Muscle layer of colon (tissue), 2 donors: ENCODE data around the gene MAPK10.

Experiments used
- H3K27ac ChIP-seq: one replicate; pipeline ENCODE4 v1.7.0; 2013; ENCODE audit warnings: low read depth, mild to moderate bottlenecking, low read length, moderate library complexity
- H3K27me3 ChIP-seq, 2 donors: one replicate each; pipeline ENCODE4 v1.7.0; 2013; ENCODE audit warnings: low read length in 2 of 2, mild to moderate bottlenecking in 2 of 2; ENCODE audit not compliant: insufficient read depth in 2 of 2, control insufficient read depth in 1 of 2
- H3K36me3 ChIP-seq: one replicate; pipeline ENCODE4 v1.7.0; 2013; ENCODE audit warnings: mild to moderate bottlenecking, low read length; ENCODE audit not compliant: insufficient read depth
- H3K4me1 ChIP-seq: one replicate; pipeline ENCODE4 v1.7.0; 2013; ENCODE audit warnings: mild to moderate bottlenecking, low read length; ENCODE audit not compliant: insufficient read depth
- H3K4me3 ChIP-seq, 2 donors: one replicate each; pipeline ENCODE4 v1.7.0; 2013; ENCODE audit warnings: low read length in 2 of 2, low read depth in 1 of 2, mild to moderate bottlenecking in 1 of 2, moderate library complexity in 1 of 2
- H3K9ac ChIP-seq: one replicate; pipeline ENCODE4 v1.7.0; 2013; ENCODE audit warnings: low read length
- H3K9me3 ChIP-seq: one replicate; pipeline ENCODE4 v1.7.0; 2013; ENCODE audit warnings: mild to moderate bottlenecking, low read length
- donor health status: abdominal sarcoma.
- donor health status: Adenocarcinoma of cecum.

Gene MAPK10

GRCh38 chr4:86004030-86004429 is 355.8 kb downstream of the MAPK10 start:
- Histone ChIP-seq H3K4me1 (no peaks in the 10 kb centered on the region), H3K27ac (no peak overlapping the region), H3K4me3 (no peak overlapping the region), H3K36me3 (no peaks in the 10 kb centered on the region), H3K9ac (no peak overlapping the region), H3K27me3 (no peaks in the 10 kb centered on the region), H3K9me3 (no peaks in the 10 kb centered on the region)

- Histone ChIP-seq H3K9me3 (no peaks in the 10 kb centered on the region), H3K4me3 (no peak overlapping the region), H3K27ac (no peak overlapping the region), H3K27me3 (no peaks in the 10 kb centered on the region), H3K4me1 (no peaks in the 10 kb centered on the region), H3K36me3 (no peaks in the 10 kb centered on the region), H3K9ac (no peak overlapping the region)
Measured at GRCh38 chr4:86001591-86001990, 358.3 kb downstream of the MAPK10 start.

- Histone ChIP-seq H3K9me3 (no peaks in the 10 kb centered on the region), H3K4me1 (no peaks in the 10 kb centered on the region), H3K4me3 (no peak overlapping the region), H3K27me3 (no peaks in the 10 kb centered on the region), H3K36me3 (peaks cover 16% of the 10 kb centered on the region), H3K9ac (no peak overlapping the region), H3K27ac (no peak overlapping the region)
Measured at GRCh38 chr4:85995361-85995760, 364.5 kb downstream of the MAPK10 start.

DNA sequence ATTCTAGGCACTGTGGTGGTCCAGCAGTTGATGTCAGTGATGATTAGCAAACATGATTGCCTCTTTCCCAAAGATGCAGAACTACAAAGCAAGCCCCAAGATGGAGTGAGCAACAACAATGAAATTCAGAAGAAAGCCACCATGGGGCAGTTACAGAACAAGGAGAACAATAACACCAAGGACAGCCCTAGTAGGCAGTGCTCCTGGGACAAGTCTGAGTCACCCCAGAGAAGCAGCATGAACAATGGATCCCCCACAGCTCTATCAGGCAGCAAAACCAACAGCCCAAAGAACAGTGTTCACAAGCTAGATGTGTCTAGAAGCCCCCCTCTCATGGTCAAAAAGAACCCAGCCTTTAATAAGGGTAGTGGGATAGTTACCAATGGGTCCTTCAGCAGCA is 365.3 kb downstream of the MAPK10 start:
- Histone ChIP-seq H3K9ac (no peak overlapping the region), H3K27me3 (no peaks in the 10 kb centered on the region), H3K9me3 (no peaks in the 10 kb centered on the region), H3K27ac (no peak overlapping the region), H3K4me1 (no peaks in the 10 kb centered on the region), H3K4me3 (no peak overlapping the region), H3K36me3 (peaks cover 16% of the 10 kb centered on the region)

DNA sequence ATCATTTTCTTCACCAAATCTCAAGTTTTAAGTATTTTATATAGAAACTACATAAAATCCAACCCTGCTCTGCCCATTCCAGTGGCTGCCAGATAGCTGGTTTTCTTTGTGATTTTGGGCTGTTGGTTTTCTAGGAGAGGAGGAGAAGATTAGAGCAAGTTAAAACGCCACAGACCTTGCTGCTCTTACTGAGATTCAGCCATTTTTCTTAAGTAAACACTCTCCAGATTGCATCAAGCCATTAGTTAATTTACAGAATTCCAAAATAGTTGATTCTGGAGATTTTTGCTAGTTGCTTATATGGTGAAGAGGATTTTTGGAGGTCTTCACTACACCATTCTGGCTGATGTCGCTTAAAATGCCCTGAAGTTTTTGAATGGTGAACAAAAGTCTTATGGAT is 366.2 kb downstream of the MAPK10 start:
- H3K27me3 ChIP-seq, result no peaks in the 10 kb centered on the region
- H3K36me3 ChIP-seq, result peaks cover 16% of the 10 kb centered on the region
- no peak overlapping the region for H3K27ac ChIP-seq
- H3K9ac ChIP-seq, result no peak overlapping the region
- no peaks in the 10 kb centered on the region for H3K4me1 ChIP-seq
- no peaks in the 10 kb centered on the region for H3K9me3 ChIP-seq
- H3K4me3 ChIP-seq, result no peak overlapping the region

DNA sequence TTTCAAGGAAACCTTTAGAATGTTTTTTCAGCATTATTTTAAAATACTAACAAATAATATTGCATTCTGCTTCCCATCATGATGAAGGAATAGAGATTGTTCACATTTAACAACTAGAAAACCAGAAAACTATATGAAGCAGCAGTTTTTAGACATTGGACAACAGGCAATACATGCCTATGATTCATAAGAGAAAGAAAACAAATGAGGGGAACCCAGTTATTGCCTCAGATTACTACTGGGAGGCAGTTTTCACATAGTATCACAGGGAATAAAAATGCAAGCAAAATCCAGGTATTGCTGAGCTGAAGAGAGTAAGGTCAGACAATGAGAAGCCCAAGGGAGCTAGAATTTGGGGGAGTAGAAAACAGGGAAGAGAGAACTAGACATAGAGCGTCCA is 373.6 kb downstream of the MAPK10 start:
- no peak overlapping the region for H3K27ac ChIP-seq
- H3K4me1 ChIP-seq, result no peaks in the 10 kb centered on the region
- H3K4me3 ChIP-seq, result no peak overlapping the region
- no peaks in the 10 kb centered on the region for H3K36me3 ChIP-seq
- H3K27me3 ChIP-seq, result no peaks in the 10 kb centered on the region
- H3K9me3 ChIP-seq, result no peaks in the 10 kb centered on the region
- H3K9ac ChIP-seq, result no peak overlapping the region

DNA sequence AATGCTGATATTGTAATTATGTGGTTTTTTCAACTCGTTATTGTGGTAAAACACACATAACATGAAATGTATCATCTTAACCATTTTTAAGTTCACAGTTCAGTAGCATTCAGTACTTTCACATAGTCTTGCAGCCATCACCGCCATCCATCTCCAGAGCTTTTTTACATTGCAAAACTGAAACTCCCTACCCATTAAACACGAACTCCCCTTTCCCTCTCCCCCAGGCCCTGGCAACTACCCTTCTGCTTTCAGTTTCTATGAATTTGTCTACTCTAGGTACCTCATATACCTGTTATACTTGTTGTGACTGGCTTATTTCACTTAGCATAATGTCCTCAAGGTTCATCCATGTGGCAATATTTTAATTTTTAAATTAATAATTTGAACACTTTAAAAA is 380.6 kb downstream of the MAPK10 start:
- peaks cover 5% of the 10 kb centered on the region for H3K36me3 ChIP-seq

DNA sequence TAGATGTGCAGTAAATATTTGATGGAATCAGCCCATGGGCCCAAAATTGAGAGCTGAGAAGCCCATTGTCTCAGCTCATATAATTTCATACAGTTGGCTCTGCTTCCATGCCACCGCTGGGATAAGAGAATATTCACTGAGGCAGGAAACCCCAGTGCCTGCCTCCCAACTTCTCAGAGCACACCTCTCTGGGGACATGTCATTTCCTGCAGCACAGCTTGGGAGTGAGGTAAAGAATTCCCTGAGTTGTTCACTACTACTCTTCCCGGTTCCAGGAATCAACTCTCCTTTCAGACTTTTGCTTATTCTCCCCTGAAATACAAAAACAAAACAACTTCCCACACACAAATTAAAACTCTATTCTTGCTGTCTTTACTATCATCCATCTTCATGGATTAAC is 389.3 kb downstream of the MAPK10 start:
- peaks cover 15% of the 10 kb centered on the region for H3K4me1 ChIP-seq
- H3K9me3 ChIP-seq, result no peaks in the 10 kb centered on the region
- no peaks in the 10 kb centered on the region for H3K27me3 ChIP-seq
- H3K9ac ChIP-seq, result no peak overlapping the region
- no peak overlapping the region for H3K27ac ChIP-seq
- H3K36me3 ChIP-seq, result no peaks in the 10 kb centered on the region
- no peak overlapping the region for H3K4me3 ChIP-seq

More for the DNA sequence above, 380.6 kb downstream of the MAPK10 start:
- Histone ChIP-seq H3K9me3 (no peaks in the 10 kb centered on the region), H3K4me3 (no peak overlapping the region), H3K9ac (no peak overlapping the region), H3K27ac (no peak overlapping the region), H3K27me3 (no peaks in the 10 kb centered on the region), H3K4me1 (no peaks in the 10 kb centered on the region)

GRCh38 chr4:85968945-85969819 is 390.7 kb downstream of the MAPK10 start:
- Histone ChIP-seq H3K4me1 (peaks cover 16% of the 10 kb centered on the region), H3K9me3 (no peaks in the 10 kb centered on the region), H3K4me3 (no peak overlapping the region), H3K27me3 (no peaks in the 10 kb centered on the region), H3K27ac (no peak overlapping the region), H3K36me3 (no peaks in the 10 kb centered on the region), H3K9ac (no peak overlapping the region)

DNA sequence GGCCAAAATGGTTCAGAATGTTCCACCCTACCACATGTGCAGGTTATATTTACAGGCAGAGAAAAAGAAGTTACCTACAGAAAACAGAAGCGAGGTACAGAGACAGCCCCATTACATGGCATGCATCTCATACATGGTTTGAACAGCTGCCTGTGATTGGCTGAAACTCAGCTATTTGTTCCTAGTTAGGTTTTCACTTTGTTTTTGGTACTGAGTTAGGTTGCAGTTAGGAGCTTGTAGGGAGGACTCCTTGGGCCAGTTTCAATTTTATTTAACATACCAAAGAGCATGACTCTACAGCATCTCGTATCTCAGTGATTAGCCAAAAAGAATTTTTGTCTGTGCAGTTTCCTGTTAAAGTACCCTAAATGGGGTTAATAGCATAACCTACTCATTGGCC is 392.0 kb downstream of the MAPK10 start:
- H3K27me3 ChIP-seq, result no peaks in the 10 kb centered on the region
- H3K36me3 ChIP-seq, result no peaks in the 10 kb centered on the region
- H3K9ac ChIP-seq, result no peak overlapping the region
- H3K4me1 ChIP-seq, result peaks cover 16% of the 10 kb centered on the region
- no peak overlapping the region for H3K4me3 ChIP-seq
- no peaks in the 10 kb centered on the region for H3K9me3 ChIP-seq
- H3K27ac ChIP-seq, result no peak overlapping the region

GRCh38 chr4:85966373-85966772 is 393.5 kb downstream of the MAPK10 start:
- H3K27ac ChIP-seq, result no peak overlapping the region
- no peak overlapping the region for H3K4me3 ChIP-seq
- peaks cover 16% of the 10 kb centered on the region for H3K4me1 ChIP-seq
- no peaks in the 10 kb centered on the region for H3K9me3 ChIP-seq
- no peaks in the 10 kb centered on the region for H3K36me3 ChIP-seq
- no peaks in the 10 kb centered on the region for H3K27me3 ChIP-seq
- no peak overlapping the region for H3K9ac ChIP-seq

- no peak overlapping the region for H3K27ac ChIP-seq
- no peak overlapping the region for H3K9ac ChIP-seq
- no peaks in the 10 kb centered on the region for H3K36me3 ChIP-seq
- H3K27me3 ChIP-seq, result no peaks in the 10 kb centered on the region
- peaks cover 16% of the 10 kb centered on the region for H3K4me1 ChIP-seq
- H3K9me3 ChIP-seq, result no peaks in the 10 kb centered on the region
- H3K4me3 ChIP-seq, result no peak overlapping the region
Measured at GRCh38 chr4:85965529-85965928, 394.3 kb downstream of the MAPK10 start.
